ENCODE data around the gene ABCA8.
"Not testable (repeated sequence)": the region's sequence is repeated elsewhere in the genome, so short reads cannot be mapped to it uniquely, and the experiment has no call there.

ABCA8 gene

DNA sequence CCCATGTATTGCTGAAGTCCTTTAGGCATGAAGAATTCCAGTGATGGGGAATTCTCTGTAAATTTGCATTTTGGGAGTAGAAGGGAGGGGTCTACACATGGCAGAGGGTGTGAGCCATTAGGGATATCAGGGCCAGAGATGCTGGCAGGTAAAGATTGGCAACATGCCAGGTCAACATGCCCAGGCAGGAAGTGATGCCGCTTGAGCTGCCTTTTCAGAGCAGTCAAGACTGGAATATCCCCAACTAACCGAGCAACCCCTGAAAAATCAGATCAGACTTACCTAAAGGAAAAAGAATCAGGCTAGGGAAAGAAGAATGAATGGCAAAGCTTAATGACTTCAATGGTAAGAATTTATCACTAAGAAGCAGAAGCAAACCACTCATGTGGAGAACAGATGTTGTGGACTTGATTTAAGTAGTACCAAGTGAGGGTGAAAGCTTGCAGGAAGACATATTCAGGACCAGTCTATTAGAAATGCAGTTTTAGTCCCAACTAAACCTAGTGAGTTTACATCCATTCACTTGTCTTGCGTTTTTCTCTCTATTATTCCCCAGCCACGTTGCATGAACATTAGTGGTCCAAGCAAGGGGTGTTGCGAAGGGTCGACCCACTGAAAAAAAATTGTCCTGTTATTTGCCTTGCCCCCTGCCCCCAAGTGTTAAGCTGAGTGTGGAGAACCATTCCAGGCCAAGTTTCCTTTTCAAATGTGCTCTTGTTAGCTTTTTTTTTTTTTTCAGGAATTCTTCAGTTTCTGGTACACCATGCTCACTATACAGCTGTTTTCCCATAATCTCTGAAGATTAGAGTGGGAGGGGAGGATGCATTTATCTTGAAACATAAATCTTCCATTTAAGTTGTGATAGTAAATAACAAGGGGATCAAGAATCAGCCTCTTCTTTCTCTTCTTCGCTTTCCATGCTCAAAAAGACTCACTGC is 105.2 kb downstream of the ABCA8 start:
- no peak for FAIRE-seq

DNA sequence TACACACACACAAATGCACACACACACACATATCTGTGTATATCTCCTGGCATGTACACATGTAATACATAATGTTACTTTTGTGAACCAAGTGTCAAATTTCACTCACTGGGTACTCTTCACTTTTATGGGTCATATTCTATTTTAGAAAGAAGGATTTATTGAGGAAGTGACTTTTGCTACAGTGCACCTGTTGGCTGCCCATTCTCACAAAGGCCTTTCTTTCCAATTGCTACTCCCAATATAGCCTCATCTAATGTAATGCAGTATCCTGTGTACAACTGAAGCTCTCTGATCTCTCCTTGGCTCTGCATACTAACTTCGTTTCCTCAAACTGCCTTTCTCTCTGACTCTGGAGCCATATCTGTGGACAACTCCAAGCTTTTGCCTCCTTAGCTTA is 107.5 kb downstream of the ABCA8 start:
- no peak for DNase-seq (ENCODE audit: insufficient read length, low spot score)
- TF ChIP-seq POLR2A (IDR thresholded peaks at IDR 0.05; ENCODE audit: low read depth, low read length), result no peak
- no peak for FAIRE-seq

More for the DNA sequence above, 105.2 kb downstream of the ABCA8 start:
- no peak for TF ChIP-seq POLR2A (IDR thresholded peaks at IDR 0.05; ENCODE audit: low read depth, low read length)
- no peak for DNase-seq (ENCODE audit: insufficient read length, low spot score)

GRCh38 chr17:68843522-68843921 is 111.7 kb downstream of the ABCA8 start:
- FAIRE-seq, result no peak
- no peak for TF ChIP-seq POLR2A (IDR thresholded peaks at IDR 0.05; ENCODE audit: low read depth, low read length)
- DNase-seq (ENCODE audit: insufficient read length, low spot score), result no peak

DNA sequence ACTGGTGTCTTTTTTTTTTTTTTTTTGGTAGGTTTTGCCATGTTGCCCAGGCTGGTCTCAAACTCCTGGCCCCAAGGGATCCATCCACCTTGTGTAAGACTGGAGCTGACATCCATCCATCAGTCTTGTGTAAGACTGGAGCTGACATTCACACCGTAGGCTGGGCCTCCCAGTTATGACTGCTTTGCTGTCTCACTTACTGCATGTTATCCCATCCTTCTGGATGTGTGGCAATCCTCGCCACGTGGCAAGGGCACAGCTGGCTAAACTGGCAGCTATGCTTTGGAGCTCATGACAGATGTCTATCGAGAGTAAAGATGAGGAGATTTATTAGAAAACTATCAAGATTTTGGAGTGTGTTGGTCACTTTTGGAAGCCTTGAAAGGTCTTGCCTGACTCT is 115.1 kb downstream of the ABCA8 start:
- FAIRE-seq (no peak), DNase-seq (ENCODE audit: insufficient read length, low spot score) (no peak)
- TF ChIP-seq POLR2A (IDR thresholded peaks at IDR 0.05; ENCODE audit: low read depth, low read length), result no peak

- TF ChIP-seq POLR2A (IDR thresholded peaks at IDR 0.05; ENCODE audit: low read depth, low read length), result no peak
- FAIRE-seq (no peak), DNase-seq (ENCODE audit: insufficient read length, low spot score) (no peak)
Measured at GRCh38 chr17:68835071-68835470, 120.1 kb downstream of the ABCA8 start.

DNA sequence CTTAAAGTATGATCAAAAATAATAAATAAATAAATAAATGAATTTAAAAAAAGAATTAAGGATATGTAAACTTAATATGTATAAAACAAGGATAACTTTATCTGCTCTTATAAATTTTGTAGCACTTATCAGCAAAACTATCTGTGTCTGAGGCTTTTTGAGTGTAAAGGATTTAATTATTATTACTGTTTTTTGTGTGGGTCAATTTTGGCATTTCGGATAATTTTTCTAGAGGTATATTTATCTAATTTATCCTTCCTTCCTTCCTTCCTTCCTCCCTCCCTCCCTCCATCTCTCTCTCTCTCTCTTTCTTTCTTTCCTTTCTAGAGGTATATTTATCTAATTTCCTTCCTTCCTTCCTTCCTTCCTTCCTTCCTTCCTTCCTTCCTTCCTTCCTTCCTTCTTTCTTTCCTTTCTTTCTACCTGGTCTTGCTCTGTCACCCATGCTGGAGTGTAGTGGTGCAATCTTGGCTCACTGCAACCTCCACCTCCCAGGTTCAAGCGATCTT is 120.8 kb downstream of the ABCA8 start:
- no peak for TF ChIP-seq POLR2A (IDR thresholded peaks at IDR 0.05; ENCODE audit: low read depth, low read length)
- DNase-seq (ENCODE audit: insufficient read length, low spot score) (no peak), FAIRE-seq (no peak)

DNA sequence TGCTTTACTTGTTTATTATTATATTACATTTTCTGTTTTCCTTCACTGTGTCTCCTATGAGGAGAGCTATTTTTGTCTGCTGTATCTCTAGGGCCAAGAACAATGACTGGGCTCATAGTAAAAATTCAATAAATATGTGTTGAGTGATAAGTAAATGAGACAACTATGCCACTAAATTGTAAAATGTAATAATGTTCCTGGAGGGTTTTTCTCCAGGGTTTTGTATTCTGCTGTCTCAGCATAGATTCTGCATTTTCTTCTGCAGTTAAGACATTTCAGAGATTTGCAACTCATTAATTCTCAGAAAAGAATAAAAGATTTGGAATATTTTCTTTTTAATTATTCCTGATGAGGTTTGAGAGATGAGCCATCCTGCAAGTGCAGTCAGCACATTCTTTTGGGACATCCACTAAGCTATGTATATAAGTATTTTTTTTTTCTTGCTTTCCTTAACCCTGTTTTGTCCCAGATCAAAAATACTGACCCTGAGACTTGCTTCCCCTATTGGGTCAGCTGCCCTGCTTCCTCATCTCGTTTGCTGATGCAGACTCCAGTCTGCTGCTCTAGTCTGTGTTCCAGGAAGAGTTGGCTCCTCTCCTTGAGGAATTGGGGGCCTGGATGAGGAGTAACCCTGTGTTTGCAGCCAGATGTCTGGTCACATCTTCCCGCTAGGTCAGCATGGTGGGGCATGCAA is 122.9 kb downstream of the ABCA8 start:
- TF ChIP-seq POLR2A (IDR thresholded peaks at IDR 0.05; ENCODE audit: low read depth, low read length), result no peak
- FAIRE-seq, result no peak

GRCh38 chr17:68831170-68831569 is 124.0 kb downstream of the ABCA8 start:
- TF ChIP-seq POLR2A (IDR thresholded peaks at IDR 0.05; ENCODE audit: low read depth, low read length), result no peak
- FAIRE-seq (no peak), DNase-seq (ENCODE audit: insufficient read length, low spot score) (no peak)

More for the DNA sequence above, 122.9 kb downstream of the ABCA8 start:
- no peak for DNase-seq (ENCODE audit: insufficient read length, low spot score)

DNA sequence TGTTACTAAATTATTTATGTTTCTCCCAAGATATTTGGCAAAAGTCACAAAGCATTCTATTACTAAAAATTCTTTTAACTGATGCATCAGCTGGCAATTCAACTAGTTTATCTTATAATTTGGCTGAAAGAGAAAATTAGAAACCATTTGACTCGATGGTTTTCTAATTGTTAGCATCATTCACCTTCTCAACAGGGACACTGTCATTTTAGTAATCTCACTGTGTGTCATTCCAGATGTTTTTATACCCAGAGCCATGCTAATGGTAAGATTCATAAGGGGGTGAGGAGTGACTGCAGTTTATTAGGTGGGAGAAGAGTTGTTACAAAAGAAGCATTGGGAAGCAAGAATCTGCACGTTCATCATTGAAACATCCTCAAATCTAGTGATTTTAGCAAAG is 124.9 kb downstream of the ABCA8 start:
- TF ChIP-seq POLR2A (IDR thresholded peaks at IDR 0.05; ENCODE audit: low read depth, low read length), result no peak
- DNase-seq (ENCODE audit: insufficient read length, low spot score), result no peak
- FAIRE-seq, result no peak

GRCh38 chr17:68829211-68829610 is 126.0 kb downstream of the ABCA8 start:
- FAIRE-seq (no peak), DNase-seq (ENCODE audit: insufficient read length, low spot score) (no peak)
- TF ChIP-seq POLR2A (IDR thresholded peaks at IDR 0.05; ENCODE audit: low read depth, low read length), result no peak

- no peak for DNase-seq (ENCODE audit: insufficient read length, low spot score)
- no peak for FAIRE-seq
Measured at GRCh38 chr17:68824707-68825106, 130.5 kb downstream of the ABCA8 start.

DNA sequence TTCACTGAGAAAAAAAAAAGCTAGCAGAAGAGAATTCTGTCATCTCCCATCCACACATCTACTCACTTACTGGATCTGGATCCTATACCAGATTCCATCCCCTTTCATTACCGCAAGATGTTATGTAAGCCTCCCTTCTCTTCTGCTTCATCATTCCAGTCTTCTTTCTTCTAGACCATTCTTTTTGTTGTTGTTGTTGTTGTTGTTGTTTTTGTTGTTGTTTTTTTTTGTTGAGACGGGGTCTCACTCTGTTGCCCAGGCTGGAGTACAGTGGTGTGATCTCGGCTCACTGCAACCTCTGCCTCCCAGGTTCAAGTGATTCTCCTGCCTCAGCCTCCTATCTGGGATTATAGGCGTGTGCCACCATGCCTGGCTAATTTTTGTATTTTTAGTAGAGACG is 131.0 kb downstream of the ABCA8 start:
- FAIRE-seq; DNase-seq (ENCODE audit: insufficient read length, low spot score): not testable (repeated sequence)

More at GRCh38 chr17:68824707-68825106, 130.5 kb downstream of the ABCA8 start:
- no peak for TF ChIP-seq POLR2A (IDR thresholded peaks at IDR 0.05; ENCODE audit: low read depth, low read length)

GRCh38 chr17:68822719-68823289 is 132.4 kb downstream of the ABCA8 start:
- no peak for TF ChIP-seq POLR2A (IDR thresholded peaks at IDR 0.05; ENCODE audit: low read depth, low read length)
- DNase-seq (ENCODE audit: insufficient read length, low spot score) (no peak), FAIRE-seq (no peak)
